A673 (cell line): ENCODE data around the gene C2CD4A.

Experiments used
- EZH2 ChIP-seq: fragments of 200-600 bp; sonication (generic); IDR thresholded peaks from 2 replicates; pipeline ENCODE4 v1.6.1; 2017; ENCODE audit warnings: borderline replicate concordance, low read depth, mild to moderate bottlenecking, mixed read lengths, antibody characterized with exemption, low read length; ENCODE audit not compliant: poor library complexity, severe bottlenecking
- TF ChIP-seq, protein P1 (sequence below): fragments of 300-800, 200-600 bp; sonication (generic); conservative IDR thresholded peaks from 2 replicates; pipeline ENCODE4 v1.5.1; 2017; ENCODE audit warnings: low read depth, mild to moderate bottlenecking, antibody characterized with exemption, low read length, moderate library complexity, mixed read lengths

- TF ChIP-seq, protein P1, sequence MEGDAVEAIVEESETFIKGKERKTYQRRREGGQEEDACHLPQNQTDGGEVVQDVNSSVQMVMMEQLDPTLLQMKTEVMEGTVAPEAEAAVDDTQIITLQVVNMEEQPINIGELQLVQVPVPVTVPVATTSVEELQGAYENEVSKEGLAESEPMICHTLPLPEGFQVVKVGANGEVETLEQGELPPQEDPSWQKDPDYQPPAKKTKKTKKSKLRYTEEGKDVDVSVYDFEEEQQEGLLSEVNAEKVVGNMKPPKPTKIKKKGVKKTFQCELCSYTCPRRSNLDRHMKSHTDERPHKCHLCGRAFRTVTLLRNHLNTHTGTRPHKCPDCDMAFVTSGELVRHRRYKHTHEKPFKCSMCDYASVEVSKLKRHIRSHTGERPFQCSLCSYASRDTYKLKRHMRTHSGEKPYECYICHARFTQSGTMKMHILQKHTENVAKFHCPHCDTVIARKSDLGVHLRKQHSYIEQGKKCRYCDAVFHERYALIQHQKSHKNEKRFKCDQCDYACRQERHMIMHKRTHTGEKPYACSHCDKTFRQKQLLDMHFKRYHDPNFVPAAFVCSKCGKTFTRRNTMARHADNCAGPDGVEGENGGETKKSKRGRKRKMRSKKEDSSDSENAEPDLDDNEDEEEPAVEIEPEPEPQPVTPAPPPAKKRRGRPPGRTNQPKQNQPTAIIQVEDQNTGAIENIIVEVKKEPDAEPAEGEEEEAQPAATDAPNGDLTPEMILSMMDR = no peak
- TF ChIP-seq EZH2 = no peak
Measured at GRCh38 chr15:62099094-62099601, 32.4 kb downstream of the C2CD4A start.
